Progenitor cell of endocrine pancreas (in vitro differentiated cells): ENCODE data around the gene GMNC. TPM values are rescaled to one million over a fixed set of nuclear protein-coding genes. Genes with fewer than 3 reads are reported as not detected.
A peak's percentile ranks its signal among the peaks of the same experiment; 100 is the strongest.

Experiments
- DNase-seq: peaks from one replicate; pipeline ENCODE4 v3.0.0; 2021; ENCODE audit warnings: low spot score; ENCODE audit not compliant: unreplicated experiment
- H3K27ac Mint-ChIP-seq: 2 replicates; pipeline ENCODE4 v1.8.0; 2021; ENCODE audit warnings: mild to moderate bottlenecking, moderate library complexity, mixed read lengths
- H3K27me3 Mint-ChIP-seq: 2 replicates; pipeline ENCODE4 v1.8.0; 2021; ENCODE audit warnings: mixed read lengths
- H3K36me3 Mint-ChIP-seq: 2 replicates; pipeline ENCODE4 v1.8.0; 2022; ENCODE audit warnings: mixed read lengths; ENCODE audit not compliant: insufficient read depth
- H3K4me1 Mint-ChIP-seq: 2 replicates; pipeline ENCODE4 v1.8.0; 2021; ENCODE audit warnings: low read depth, mixed read lengths
- H3K4me3 Mint-ChIP-seq: 2 replicates; pipeline ENCODE4 v1.8.0; 2021; ENCODE audit warnings: low read depth, mild to moderate bottlenecking, moderate library complexity, mixed read lengths
- H3K9me3 Mint-ChIP-seq: 2 replicates; pipeline ENCODE4 v1.8.0; 2021; ENCODE audit warnings: low read depth, mixed read lengths
- total RNA-seq: library from RNA; stranded (reverse); gene quantifications from 2 replicates; pipeline ENCODE4 v1.2.1, GENCODE V29; 2021
- TF ChIP-seq, protein P1 (sequence below): fragments of 200-600 bp; sonication (generic); IDR thresholded peaks from one replicate; pipeline ENCODE4 v1.5.0; 2021; ENCODE audit warnings: antibody characterized with exemption, mild to moderate bottlenecking; ENCODE audit not compliant: unreplicated experiment

The GMNC gene
- total RNA-seq, 1 donor from 2014 or later, result not detected

- Mint-ChIP-seq H3K36me3 (no peaks in the 10 kb centered on the region), H3K27me3 (peaks cover 26% of the 10 kb centered on the region), H3K27ac (no peak overlapping the region), H3K4me1 (peaks cover 10% of the 10 kb centered on the region), H3K4me3 (no peak overlapping the region), H3K9me3 (peaks cover 3% of the 10 kb centered on the region)
- TF ChIP-seq, protein P1, sequence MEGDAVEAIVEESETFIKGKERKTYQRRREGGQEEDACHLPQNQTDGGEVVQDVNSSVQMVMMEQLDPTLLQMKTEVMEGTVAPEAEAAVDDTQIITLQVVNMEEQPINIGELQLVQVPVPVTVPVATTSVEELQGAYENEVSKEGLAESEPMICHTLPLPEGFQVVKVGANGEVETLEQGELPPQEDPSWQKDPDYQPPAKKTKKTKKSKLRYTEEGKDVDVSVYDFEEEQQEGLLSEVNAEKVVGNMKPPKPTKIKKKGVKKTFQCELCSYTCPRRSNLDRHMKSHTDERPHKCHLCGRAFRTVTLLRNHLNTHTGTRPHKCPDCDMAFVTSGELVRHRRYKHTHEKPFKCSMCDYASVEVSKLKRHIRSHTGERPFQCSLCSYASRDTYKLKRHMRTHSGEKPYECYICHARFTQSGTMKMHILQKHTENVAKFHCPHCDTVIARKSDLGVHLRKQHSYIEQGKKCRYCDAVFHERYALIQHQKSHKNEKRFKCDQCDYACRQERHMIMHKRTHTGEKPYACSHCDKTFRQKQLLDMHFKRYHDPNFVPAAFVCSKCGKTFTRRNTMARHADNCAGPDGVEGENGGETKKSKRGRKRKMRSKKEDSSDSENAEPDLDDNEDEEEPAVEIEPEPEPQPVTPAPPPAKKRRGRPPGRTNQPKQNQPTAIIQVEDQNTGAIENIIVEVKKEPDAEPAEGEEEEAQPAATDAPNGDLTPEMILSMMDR, result no peak
- no peak for DNase-seq
Measured at GRCh38 chr3:190825386-190826016, 37.0 kb downstream of the GMNC start.

GRCh38 chr3:190811775-190812480, 50.6 kb downstream of the GMNC start:
- Mint-ChIP-seq H3K27me3 (no peaks in the 10 kb centered on the region), H3K27ac (no peak overlapping the region), H3K4me1 (peaks cover 23% of the 10 kb centered on the region)

GRCh38 chr3:190810957-190811356, 51.5 kb downstream of the GMNC start:
- Mint-ChIP-seq H3K9me3 (no peaks in the 10 kb centered on the region), H3K4me3 (no peak overlapping the region), H3K36me3 (no peaks in the 10 kb centered on the region), H3K27me3 (no peaks in the 10 kb centered on the region), H3K27ac (no peak overlapping the region), H3K4me1 (peaks cover 23% of the 10 kb centered on the region)
- TF ChIP-seq, protein P1, result no peak
- no peak for DNase-seq

More at GRCh38 chr3:190811775-190812480, 50.6 kb downstream of the GMNC start:
- TF ChIP-seq, protein P1, result peak; percentile 77
- H3K4me3 Mint-ChIP-seq, result no peak overlapping the region
- DNase-seq, result no peak
- H3K9me3 Mint-ChIP-seq, result peaks cover 1% of the 10 kb centered on the region
- H3K36me3 Mint-ChIP-seq, result no peaks in the 10 kb centered on the region

- no peak for DNase-seq
- H3K4me1 Mint-ChIP-seq, result peaks cover 23% of the 10 kb centered on the region
- no peak overlapping the region for H3K27ac Mint-ChIP-seq
- TF ChIP-seq, protein P1, result no peak
- H3K27me3 Mint-ChIP-seq, result no peaks in the 10 kb centered on the region
- H3K4me3 Mint-ChIP-seq, result no peak overlapping the region
- no peaks in the 10 kb centered on the region for H3K36me3 Mint-ChIP-seq
- H3K9me3 Mint-ChIP-seq, result no peaks in the 10 kb centered on the region
Measured at GRCh38 chr3:190809351-190809750, 53.1 kb downstream of the GMNC start.

- H3K27ac Mint-ChIP-seq, result no peak overlapping the region
Measured at GRCh38 chr3:190807719-190808375, 54.6 kb downstream of the GMNC start.

More at GRCh38 chr3:190807719-190808375, 54.6 kb downstream of the GMNC start:
- no peak for DNase-seq
- Mint-ChIP-seq H3K27me3 (no peaks in the 10 kb centered on the region), H3K36me3 (no peaks in the 10 kb centered on the region), H3K9me3 (no peaks in the 10 kb centered on the region), H3K4me1 (peaks cover 23% of the 10 kb centered on the region), H3K4me3 (no peak overlapping the region)
- TF ChIP-seq, protein P1, result no peak
